HepG2 (cell line): ENCODE data around the gene PRKCE. TPM values are rescaled to one million over a fixed set of nuclear protein-coding genes. Genes with fewer than 3 reads are reported as not detected.

Source experiments
- ATAC-seq: fragments of 200-7000 bp; cut with Tn5 transposase; 3 replicates; pipeline ENCODE4 v1.9.1; 2020; ENCODE audit warnings: mild to moderate bottlenecking, moderate library complexity
- BruUV-seq: library from RNA; stranded (reverse); fragments of 400-500 nt; replicated peaks from 2 replicates; lab custom pipeline; 2021; lab: Mats Ljungman, UMichigan
- CTCF ChIA-PET: fragments of 300-600 bp; formaldehyde crosslinking; extraction: SDS; loops from one replicate; lab custom pipeline; 2021; ENCODE audit warnings: low total read pairs, inconsistent platforms, low intra/inter-chr PET ratio; lab: Yijun Ruan, JAX
- POLR2A ChIA-PET: fragments of 350-600 bp; sonication (Branson Sonifier 250); formaldehyde crosslinking; loops from one replicate; lab custom pipeline; 2020; ENCODE audit warnings: antibody characterized with exemption, inconsistent platforms; lab: Yijun Ruan, JAX
- DNase-seq: peaks from one replicate; pipeline ENCODE4 v3.0.0-alpha.2; 2015; ENCODE audit warnings: low spot score
- FAIRE-seq: peaks from 3 replicates; lab custom pipeline; 2011; peaks lifted over from hg19 to GRCh38; lab: Jason Lieb, UNC
- H2AFZ ChIP-seq: one replicate; pipeline ENCODE4 v1.6.1; 2011; ENCODE audit warnings: low read length, inconsistent platforms
- H3K27ac ChIP-seq: fragments of 300-600 bp; 3 replicates; pipeline ENCODE4 v1.8.0; 2011; ENCODE audit warnings: mixed run types, mild to moderate bottlenecking, mixed read lengths, low read length, inconsistent platforms; ENCODE audit not compliant: insufficient read depth; ENCODE audit errors: extremely low read length
- H3K27me3 ChIP-seq, 2 experiments: fragments of 200-600 bp in 1 of 2; 2 replicates in 1 of 2; 3 replicates in 1 of 2; pipeline versions ENCODE4 v1.6.0 to v1.8.0; 2011; ENCODE audit warnings: low read length in 2 of 2, mild to moderate bottlenecking in 2 of 2, moderate library complexity in 2 of 2, inconsistent platforms in 1 of 2; ENCODE audit not compliant: insufficient read depth in 2 of 2, control insufficient read depth in 1 of 2
- H3K36me3 ChIP-seq, 2 experiments: fragments of 200-600 bp in 1 of 2; replicated peaks in 1 of 2; 2 replicates in 1 of 2; 3 replicates in 1 of 2; pipeline versions ENCODE4 v1.5.1 to v1.8.0; 2011; ENCODE audit warnings: low read length in 2 of 2, inconsistent platforms in 1 of 2; ENCODE audit not compliant: insufficient read depth in 2 of 2, control insufficient read depth in 1 of 2
- H3K4me1 ChIP-seq: 2 replicates; pipeline ENCODE4 v1.5.1; 2012; ENCODE audit warnings: low read length, inconsistent platforms; ENCODE audit not compliant: insufficient read depth
- H3K4me2 ChIP-seq: 2 replicates; pipeline ENCODE4 v1.6.0; 2011; ENCODE audit warnings: low read depth, low read length, inconsistent platforms
- H3K4me3 ChIP-seq, 3 experiments: fragments of 200-600 bp in 1 of 3; sonication (generic), shearing (Covaris generic) in 1 of 3; replicated peaks in 1 of 3; 2 replicates each; pipeline ENCODE4 v1.5.1; 2011 to 2016; ENCODE audit warnings: low read length in 3 of 3, inconsistent platforms in 2 of 3, low read depth in 2 of 3, mild to moderate bottlenecking in 2 of 3, control low read depth in 1 of 3, mixed read lengths in 1 of 3; ENCODE audit not compliant: insufficient read depth in 1 of 3
- H3K79me2 ChIP-seq: one replicate; pipeline ENCODE4 v1.6.1; 2011; ENCODE audit warnings: low read length, inconsistent platforms; ENCODE audit not compliant: insufficient read depth
- H3K9ac ChIP-seq: 2 replicates; pipeline ENCODE4 v1.6.0; 2011; ENCODE audit warnings: mild to moderate bottlenecking, low read depth, low read length, inconsistent platforms; ENCODE audit not compliant: insufficient read depth
- H3K9me3 ChIP-seq: 2 replicates; pipeline ENCODE4 v1.5.1; 2012; ENCODE audit warnings: mild to moderate bottlenecking, low read length
- H4K20me1 ChIP-seq: 2 replicates; pipeline ENCODE4 v1.6.0; 2011; ENCODE audit warnings: inconsistent platforms, mild to moderate bottlenecking, low read length, moderate library complexity; ENCODE audit not compliant: insufficient read depth
- CBX2 ChIP-seq, 2 experiments: fragments of 200-600 bp in 1 of 2; sonication (generic); formaldehyde crosslinking in 1 of 2; IDR thresholded peaks; 2 replicates each; pipeline versions ENCODE4 v1.7.0 to v1.8.1; 2018 to 2022; ENCODE audit warnings: low read depth in 2 of 2, low read length in 1 of 2, mild to moderate bottlenecking in 1 of 2, missing genetic modification reagents in 1 of 2
- CEBPB ChIP-seq: IDR thresholded peaks from 2 replicates; pipeline ENCODE4 v1.6.1; 2011; ENCODE audit warnings: low read depth, low read length, improper control_type of control experiment, borderline replicate concordance
- JUND ChIP-seq: sonication (generic); formaldehyde crosslinking; IDR thresholded peaks from 2 replicates; pipeline ENCODE4 v1.8.0; 2022; ENCODE audit warnings: mild to moderate bottlenecking, missing genetic modification reagents
- KLF13 ChIP-seq: sonication (generic); formaldehyde crosslinking; IDR thresholded peaks from 2 replicates; pipeline ENCODE4 v1.4.0; 2020; ENCODE audit warnings: mild to moderate bottlenecking, missing genetic modification reagents
- NFYB ChIP-seq: sonication (generic); formaldehyde crosslinking; IDR thresholded peaks from 2 replicates; pipeline ENCODE4 v1.4.0; 2020; ENCODE audit warnings: missing genetic modification reagents
- POLR2G ChIP-seq: fragments of 200-400 bp; formaldehyde crosslinking; IDR thresholded peaks from 2 replicates; pipeline ENCODE4 v1.6.1; 2018; ENCODE audit warnings: mild to moderate bottlenecking, low read depth, low read length, moderate library complexity
- PTBP1 ChIP-seq: fragments of 200-400 bp; formaldehyde crosslinking; IDR thresholded peaks from 2 replicates; pipeline ENCODE4 v1.6.1; 2018; ENCODE audit warnings: low read length, low read depth; ENCODE audit not compliant: poor library complexity, severe bottlenecking
- SRF ChIP-seq: IDR thresholded peaks from 2 replicates; pipeline ENCODE4 v1.6.1; 2011; ENCODE audit warnings: mild to moderate bottlenecking, low read depth, low read length, moderate library complexity
- TBX3 ChIP-seq: fragments of 450-650 bp; IDR thresholded peaks from 2 replicates; pipeline ENCODE4 v1.6.1; 2017; ENCODE audit warnings: antibody characterized with exemption, mild to moderate bottlenecking, inconsistent platforms, borderline replicate concordance
- THAP9 ChIP-seq: sonication (generic); formaldehyde crosslinking; IDR thresholded peaks from 2 replicates; pipeline ENCODE4; 2020; ENCODE audit warnings: missing genetic modification reagents, mild to moderate bottlenecking, borderline replicate concordance
- ZNF34 ChIP-seq: sonication (generic); formaldehyde crosslinking; IDR thresholded peaks from 2 replicates; pipeline ENCODE4 v1.4.0; 2020; ENCODE audit warnings: mild to moderate bottlenecking, missing genetic modification reagents, borderline replicate concordance
- ZNF558 ChIP-seq: sonication (generic); formaldehyde crosslinking; IDR thresholded peaks from 2 replicates; pipeline ENCODE4 v1.9.0; 2022; ENCODE audit warnings: mild to moderate bottlenecking, missing genetic modification reagents, borderline replicate concordance
- ZNF879 ChIP-seq: sonication (generic); formaldehyde crosslinking; IDR thresholded peaks from 2 replicates; pipeline ENCODE4 v1.8.1; 2023; ENCODE audit warnings: missing genetic modification reagents
- in situ Hi-C: cut with HindIII; loops from 2 replicates; pipeline ENCODE4 v1.10.0; 2017; ENCODE audit warnings: low pct_unique_long_range_greater_than_20kb; ENCODE audit not compliant: extremely low pct_ligation_motif_present
- intact Hi-C: fragments of 100-400 bp; cut with micrococcal nuclease; formaldehyde crosslinking; loops from one replicate; pipeline ENCODE4 v1.10.0; 2022; ENCODE audit not compliant: unreplicated experiment
- polyA plus RNA-seq, 8 experiments: library from polyadenylated mRNA; depleted of rRNA in 3 of 8; stranded (reverse) in 7 of 8; unstranded in 1 of 8; fragments of >200 nt; fragmentation: Illumina TruSeq in 4 of 8; extraction: Trizol in 4 of 8; gene quantifications; 2 replicates each; pipeline versions ENCODE4 v1.2.1 to v1.2.3, GENCODE V29; 2011 to 2016; ENCODE audit warnings: low read depth in 4 of 8, missing spikeins in 1 of 8, mixed read lengths in 1 of 8; ENCODE audit not compliant: insufficient read depth in 1 of 8
- total RNA-seq, 5 experiments: library from RNA; depleted of rRNA; stranded (reverse); fragments of >200 nt; fragmentation: Illumina TruSeq; extraction: Trizol; gene quantifications; 2 replicates each; pipeline ENCODE4 v1.2.3, GENCODE V29; 2016; ENCODE audit warnings: low read depth in 1 of 5

Gene PRKCE
- total and polyA plus RNA-seq, 2 of the 13 experiments (the other 11 are each of a cell fraction or from before 2014, with no cell fraction given): 1.0 to 3.9 TPM

- ChIA-PET CTCF (no interaction called here), POLR2A (no interaction called here)
- Histone ChIP-seq H3K27ac (no peak overlapping the region), H3K79me2 (no peaks in the 10 kb centered on the region), H3K9ac (no peak overlapping the region), H3K4me2 (no peak overlapping the region), H3K9me3 (no peaks in the 10 kb centered on the region), H3K36me3 (no peaks in the 10 kb centered on the region), H3K27me3 (no peaks in the 10 kb centered on the region), H2AFZ (no peak overlapping the region), H4K20me1 (no peaks in the 10 kb centered on the region), H3K4me3 (no peak overlapping the region), H3K4me1 (peaks cover 6% of the 10 kb centered on the region; the same call in 1 of the 2 replicates)
- no peak for FAIRE-seq
- BruUV-seq: no TSS peak
- DNase-seq: no peak
- TF ChIP-seq KLF13: no peak
- TF ChIP-seq TBX3: no peak
- no peak for TF ChIP-seq SRF
- no peak for TF ChIP-seq ZNF558 (CRISPR knock-in tag)
- TF ChIP-seq ZNF879 (CRISPR knock-in tag): no peak
- no peak for TF ChIP-seq ZNF34 (CRISPR knock-in tag)
- TF ChIP-seq CBX2 (IDR thresholded peaks at IDR 0.05; ENCODE audit: low read depth, low read length): no peak
- no peak for TF ChIP-seq CBX2 (CRISPR knock-in tag; IDR thresholded peaks at IDR 0.05; ENCODE audit: low read depth)
- no peak for TF ChIP-seq THAP9 (CRISPR knock-in tag)
- no peak for TF ChIP-seq CEBPB
- no peak for TF ChIP-seq PTBP1
- no peak for TF ChIP-seq JUND (CRISPR knock-in tag)
- TF ChIP-seq NFYB: no peak
- TF ChIP-seq POLR2G: no peak
- in situ Hi-C loops (no loop called here), intact Hi-C loops (no loop called here)
- ATAC-seq: no peak; the same call in 2 of the 3 replicates
Observed at GRCh38 chr2:45716915-45717314, 65.4 kb downstream of the PRKCE start.
